GM12864 (cell line): ENCODE data around the gene MYT1.
"Not testable (repeated sequence)": the region's sequence is repeated elsewhere in the genome, so short reads cannot be mapped to it uniquely, and the experiment has no call there.

ENCODE experiments used
- DNase-seq: peaks from one replicate; pipeline ENCODE4 v3.0.0-alpha.2; 2011; ENCODE audit warnings: low read depth
- H3K4me3 ChIP-seq: 2 replicates; pipeline ENCODE4 v1.5.1; 2011; ENCODE audit warnings: mild to moderate bottlenecking, low read depth, low read length, control low read depth
- CTCF ChIP-seq: IDR thresholded peaks from 2 replicates; pipeline ENCODE4 v1.5.1; 2011; ENCODE audit warnings: low read depth, mild to moderate bottlenecking, moderate library complexity, low read length, control low read depth, inconsistent platforms; ENCODE audit errors: missing control alignments

The MYT1 gene

GRCh38 chr20:64229507-64230061 is 65.3 kb downstream of the MYT1 start:
- DNase-seq, result no peak
- H3K4me3 ChIP-seq, result no peak overlapping the region
- TF ChIP-seq CTCF, result no peak

DNA sequence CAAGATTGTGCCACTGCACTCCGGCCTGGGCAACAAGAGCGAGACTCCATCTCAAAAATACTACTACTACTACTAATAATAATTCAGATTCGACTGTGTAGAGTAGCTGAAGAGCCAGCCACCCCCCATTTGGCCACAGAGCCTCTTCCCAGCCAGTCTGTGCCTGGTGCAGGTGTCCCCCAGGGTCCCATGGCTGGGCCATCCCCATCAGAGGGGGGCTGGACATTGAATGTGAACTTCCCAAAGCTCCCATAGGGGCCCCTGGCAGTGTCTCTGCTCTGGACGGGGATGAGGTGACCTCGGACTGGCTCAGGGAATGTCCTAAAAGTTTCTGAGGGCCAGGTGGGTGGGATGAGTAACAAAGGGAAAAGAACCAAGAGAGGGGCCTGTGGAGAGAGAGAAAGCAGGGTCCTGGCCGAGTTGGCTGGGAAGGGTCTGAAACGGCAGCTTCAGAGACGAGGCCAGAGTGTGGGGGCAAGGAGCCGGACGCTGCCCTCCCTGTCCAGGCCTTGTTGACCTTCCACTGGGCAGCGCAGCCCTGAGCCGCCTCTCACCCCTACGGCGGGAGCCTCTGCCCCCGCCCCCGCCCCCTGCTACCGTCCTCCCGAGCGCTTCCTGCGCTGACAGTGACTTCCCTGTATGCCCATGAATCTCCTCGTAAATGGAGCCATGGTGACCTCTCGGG is 66.4 kb downstream of the MYT1 start:
- no peak overlapping the region for H3K4me3 ChIP-seq
- no peak for TF ChIP-seq CTCF
- no peak for DNase-seq

- DNase-seq, result no peak
- TF ChIP-seq CTCF, result no peak
- no peak overlapping the region for H3K4me3 ChIP-seq
These were observed 67.6 kb downstream of the MYT1 start for GRCh38 chr20:64231621-64232550.

DNA sequence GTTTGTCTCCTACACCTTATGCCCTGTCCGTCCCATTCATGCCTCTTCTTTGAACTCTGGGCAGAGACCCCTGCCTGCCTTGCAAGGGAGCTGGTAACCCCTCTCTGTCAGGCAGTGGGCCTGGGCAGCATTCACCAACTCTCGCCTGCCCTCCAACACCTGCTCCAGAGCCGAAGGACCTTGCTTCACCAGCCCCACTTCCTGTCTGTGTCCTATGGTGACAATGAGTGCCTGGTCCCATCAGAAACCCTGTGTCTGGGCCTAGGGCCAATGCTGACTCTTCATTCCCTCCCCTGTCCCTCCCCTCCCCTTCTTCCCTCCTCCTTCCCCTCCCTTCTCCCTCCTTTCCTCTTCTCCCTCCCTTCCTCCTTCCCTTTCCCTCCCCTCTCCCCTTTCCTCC is 68.5 kb downstream of the MYT1 start:
- no peak overlapping the region for H3K4me3 ChIP-seq
- no peak for TF ChIP-seq CTCF
- DNase-seq, result no peak

GRCh38 chr20:64233725-64234124 is 69.5 kb downstream of the MYT1 start:
- DNase-seq, result no peak
- no peak overlapping the region for H3K4me3 ChIP-seq
- no peak for TF ChIP-seq CTCF

- no peak for TF ChIP-seq CTCF
- no peak overlapping the region for H3K4me3 ChIP-seq
- DNase-seq, result no peak
These were observed 70.1 kb downstream of the MYT1 start for GRCh38 chr20:64234291-64234791.

- H3K4me3 ChIP-seq, DNase-seq: not testable (repeated sequence)
These were observed 70.8 kb downstream of the MYT1 start for GRCh38 chr20:64234921-64235565.
